Mesendoderm (in vitro differentiated cells): ENCODE measurements around the gene LDLR.
"Not testable (repeated sequence)": the region's sequence is repeated elsewhere in the genome, so short reads cannot be mapped to it uniquely, and the experiment has no call there.

Experiments used
- DNase-seq: peaks from one replicate; pipeline ENCODE4 v3.0.0; 2013
- H2AK5ac ChIP-seq: 2 replicates; pipeline ENCODE4 v1.6.1; 2013; ENCODE audit warnings: low read length, inconsistent platforms
- H2BK120ac ChIP-seq: 2 replicates; pipeline ENCODE4 v1.6.1; 2013; ENCODE audit warnings: low read depth, mild to moderate bottlenecking, low read length, moderate library complexity, mixed read lengths
- H2BK15ac ChIP-seq: replicated peaks from 2 replicates; pipeline ENCODE4 v1.6.1; 2013; ENCODE audit warnings: low read depth, mild to moderate bottlenecking, moderate library complexity
- H2BK5ac ChIP-seq: 2 replicates; pipeline ENCODE4 v1.6.1; 2013; ENCODE audit warnings: low read length, inconsistent platforms
- H3K18ac ChIP-seq: 2 replicates; pipeline ENCODE4 v1.6.1; 2013; ENCODE audit warnings: mild to moderate bottlenecking, low read length, mixed read lengths
- H3K23ac ChIP-seq: one replicate; pipeline ENCODE4 v1.6.1; 2013; ENCODE audit warnings: low read length
- H3K27ac ChIP-seq: 2 replicates; pipeline ENCODE4 v1.5.1; 2013; ENCODE audit warnings: low read depth, mild to moderate bottlenecking, inconsistent platforms, low read length, moderate library complexity
- H3K27me3 ChIP-seq: 2 replicates; pipeline ENCODE4 v1.6.1; 2013; ENCODE audit warnings: low read length, control low read depth, mild to moderate bottlenecking, inconsistent platforms; ENCODE audit not compliant: insufficient read depth, poor library complexity
- H3K36me3 ChIP-seq: 2 replicates; pipeline ENCODE4 v1.6.1; 2013; ENCODE audit warnings: low read length, inconsistent platforms; ENCODE audit not compliant: control insufficient read depth, insufficient read depth
- H3K4ac ChIP-seq: one replicate; pipeline ENCODE4 v1.6.1; 2013; ENCODE audit warnings: low read depth, mild to moderate bottlenecking, low read length, moderate library complexity
- H3K4me1 ChIP-seq: 2 replicates; pipeline ENCODE4 v1.6.1; 2013; ENCODE audit warnings: low read depth, low read length, inconsistent platforms; ENCODE audit not compliant: control insufficient read depth
- H3K4me2 ChIP-seq: 2 replicates; pipeline ENCODE4 v1.6.1; 2013; ENCODE audit warnings: low read length
- H3K4me3 ChIP-seq: 2 replicates; pipeline ENCODE4 v1.5.1; 2013; ENCODE audit warnings: mild to moderate bottlenecking, low read length
- H3K56ac ChIP-seq: one replicate; pipeline ENCODE4 v1.6.1; 2013; ENCODE audit warnings: low read length
- H3K79me1 ChIP-seq: 2 replicates; pipeline ENCODE4 v1.6.1; 2013; ENCODE audit warnings: low read length, inconsistent platforms
- H3K79me2 ChIP-seq: 2 replicates; pipeline ENCODE4 v1.6.1; 2013; ENCODE audit warnings: mild to moderate bottlenecking, low read length; ENCODE audit not compliant: control insufficient read depth, insufficient read depth
- H3K9ac ChIP-seq: 2 replicates; pipeline ENCODE4 v1.6.1; 2013; ENCODE audit warnings: low read length, inconsistent platforms
- H4K5ac ChIP-seq: one replicate; pipeline ENCODE4 v1.6.1; 2013; ENCODE audit warnings: low read length
- H4K8ac ChIP-seq: one replicate; pipeline ENCODE4 v1.6.1; 2013; ENCODE audit warnings: low read depth, mild to moderate bottlenecking, control low read depth, low read length, moderate library complexity
- WGBS: extraction: QIAGEN DNeasy Blood & Tissue Kit; methylation state at CpG from one replicate; pipeline ENCODE4 v1.1.7; 2013; ENCODE audit warnings: low lambda C conversion rate, missing lambda C conversion rate; ENCODE audit not compliant: insufficient coverage; ENCODE audit errors: extremely low coverage; 5-methylcytosine and 5-hydroxymethylcytosine counted together

Gene LDLR

GRCh38 chr19:11100049-11100448 lies 10.8 kb downstream of the LDLR start:
- H4K5ac ChIP-seq, result no peak overlapping the region
- H2BK15ac ChIP-seq, result no peak overlapping the region
- no peak overlapping the region for H3K23ac ChIP-seq
- peaks cover 23% of the 10 kb centered on the region for H3K36me3 ChIP-seq
- no peak overlapping the region for H3K18ac ChIP-seq
- H3K79me2 ChIP-seq, result peaks cover 60% of the 10 kb centered on the region
- no peaks in the 10 kb centered on the region for H3K4me1 ChIP-seq
- no peak overlapping the region for H3K56ac ChIP-seq
- peaks cover 15% of the 10 kb centered on the region for H3K79me1 ChIP-seq
- H3K4ac ChIP-seq, result no peak overlapping the region
- H3K4me2 ChIP-seq, result no peak overlapping the region
- H3K9ac ChIP-seq, result no peak overlapping the region
- H2AK5ac ChIP-seq, result no peak overlapping the region
- WGBS, result no CpG with 5 or more reads among the region's 12 CpGs
- H3K27me3 ChIP-seq, result no peaks in the 10 kb centered on the region
- H4K8ac ChIP-seq, result no peak overlapping the region
- H2BK5ac ChIP-seq, result no peak overlapping the region
- DNase-seq, result no peak
- no peak overlapping the region for H2BK120ac ChIP-seq
- no peak overlapping the region for H3K4me3 ChIP-seq
- no peak overlapping the region for H3K27ac ChIP-seq

GRCh38 chr19:11101057-11101456 lies 11.8 kb downstream of the LDLR start:
- WGBS, result no CpG with 5 or more reads among the region's 5 CpGs
- Histone ChIP-seq H3K27ac (no peak overlapping the region), H3K79me1 (peaks cover 18% of the 10 kb centered on the region), H3K9ac (no peak overlapping the region), H3K23ac (no peak overlapping the region), H3K4me3 (no peak overlapping the region), H3K4ac (no peak overlapping the region), H2BK120ac (no peak overlapping the region), H3K27me3 (no peaks in the 10 kb centered on the region), H3K79me2 (peaks cover 51% of the 10 kb centered on the region), H4K8ac (no peak overlapping the region), H2BK15ac (no peak overlapping the region), H2BK5ac (no peak overlapping the region), H3K56ac (no peak overlapping the region), H2AK5ac (no peak overlapping the region), H3K4me1 (no peaks in the 10 kb centered on the region), H3K18ac (no peak overlapping the region), H3K4me2 (no peak overlapping the region), H4K5ac (no peak overlapping the region), H3K36me3 (peaks cover 27% of the 10 kb centered on the region)
- DNase-seq, result no peak

DNA sequence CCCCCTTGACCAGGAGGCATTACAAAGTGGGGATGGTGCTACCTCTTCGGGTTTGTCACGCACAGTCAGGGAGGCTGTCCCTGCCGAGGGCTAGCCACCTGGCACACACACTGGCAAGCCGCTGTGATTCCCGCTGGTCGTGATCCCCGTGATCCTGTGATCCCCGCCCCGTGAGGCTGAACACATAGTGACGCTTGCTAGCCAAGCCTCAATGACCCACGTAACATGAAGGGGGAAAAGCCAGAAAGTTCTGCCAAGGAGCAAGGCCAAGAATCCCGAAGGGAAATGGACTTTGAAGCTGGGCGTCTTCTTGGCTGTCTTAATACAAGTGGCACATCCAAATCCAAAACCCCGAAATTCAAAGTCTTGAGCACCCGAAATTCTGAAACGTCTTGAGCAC lies 13.7 kb downstream of the LDLR start:
- no peak overlapping the region for H2BK120ac ChIP-seq
- no peak overlapping the region for H3K27ac ChIP-seq
- H4K5ac ChIP-seq, result no peak overlapping the region
- no peak overlapping the region for H3K4me2 ChIP-seq
- no peak overlapping the region for H4K8ac ChIP-seq
- no peaks in the 10 kb centered on the region for H3K27me3 ChIP-seq
- no peak overlapping the region for H2BK5ac ChIP-seq
- H3K4me1 ChIP-seq, result no peaks in the 10 kb centered on the region
- H2AK5ac ChIP-seq, result no peak overlapping the region
- H3K18ac ChIP-seq, result no peak overlapping the region
- H3K4ac ChIP-seq, result no peak overlapping the region
- no peak overlapping the region for H3K4me3 ChIP-seq
- WGBS, result no CpG with 5 or more reads among the region's 16 CpGs
- peaks cover 39% of the 10 kb centered on the region for H3K79me2 ChIP-seq
- DNase-seq, result no peak
- peaks cover 34% of the 10 kb centered on the region for H3K36me3 ChIP-seq
- H3K23ac ChIP-seq, result no peak overlapping the region
- H2BK15ac ChIP-seq, result no peak overlapping the region
- H3K56ac ChIP-seq, result no peak overlapping the region
- peaks cover 24% of the 10 kb centered on the region for H3K79me1 ChIP-seq
- no peak overlapping the region for H3K9ac ChIP-seq

- peaks cover 38% of the 10 kb centered on the region for H3K36me3 ChIP-seq
- not testable (repeated sequence) for DNase-seq
These were observed 14.4 kb downstream of the LDLR start for GRCh38 chr19:11103667-11104066.

GRCh38 chr19:11105014-11105636 lies 15.9 kb downstream of the LDLR start:
- no peak overlapping the region for H3K4me2 ChIP-seq
- WGBS, result no CpG with 5 or more reads among the region's 36 CpGs
- H3K27me3 ChIP-seq, result no peaks in the 10 kb centered on the region
- no peak overlapping the region for H3K56ac ChIP-seq
- no peak overlapping the region for H2BK120ac ChIP-seq
- H4K8ac ChIP-seq, result no peak overlapping the region
- H2BK15ac ChIP-seq, result no peak overlapping the region
- H3K23ac ChIP-seq, result no peak overlapping the region
- H3K4me3 ChIP-seq, result no peak overlapping the region
- no peaks in the 10 kb centered on the region for H3K4me1 ChIP-seq
- H3K27ac ChIP-seq, result no peak overlapping the region
- DNase-seq, result no peak
- H3K79me1 ChIP-seq, result peaks cover 23% of the 10 kb centered on the region
- H4K5ac ChIP-seq, result no peak overlapping the region
- peaks cover 41% of the 10 kb centered on the region for H3K36me3 ChIP-seq
- H3K18ac ChIP-seq, result no peak overlapping the region
- H3K4ac ChIP-seq, result no peak overlapping the region
- H2AK5ac ChIP-seq, result no peak overlapping the region
- no peak overlapping the region for H2BK5ac ChIP-seq
- peaks cover 25% of the 10 kb centered on the region for H3K79me2 ChIP-seq
- H3K9ac ChIP-seq, result no peak overlapping the region

More at GRCh38 chr19:11103667-11104066, 14.4 kb downstream of the LDLR start:
- Histone ChIP-seq H3K79me2 (peaks cover 33% of the 10 kb centered on the region), H3K79me1 (peaks cover 24% of the 10 kb centered on the region)
- not testable (repeated sequence) for H3K27me3 ChIP-seq, H3K4me3 ChIP-seq, H3K9ac ChIP-seq, H3K4ac ChIP-seq, H2BK120ac ChIP-seq, H3K4me1 ChIP-seq, H3K4me2 ChIP-seq, H3K56ac ChIP-seq, H4K5ac ChIP-seq, H2BK15ac ChIP-seq, H3K18ac ChIP-seq, H2AK5ac ChIP-seq, H4K8ac ChIP-seq, H3K27ac ChIP-seq, H3K23ac ChIP-seq, H2BK5ac ChIP-seq
- no CpG with 5 or more reads among the region's 10 CpGs for WGBS

- Histone ChIP-seq H4K8ac (no peak overlapping the region), H2BK120ac (no peak overlapping the region), H3K27ac (no peak overlapping the region), H3K4me1 (no peaks in the 10 kb centered on the region), H3K79me1 (peaks cover 23% of the 10 kb centered on the region), H3K4ac (no peak overlapping the region), H3K36me3 (peaks cover 44% of the 10 kb centered on the region), H3K4me3 (no peak overlapping the region), H3K56ac (no peak overlapping the region), H3K27me3 (no peaks in the 10 kb centered on the region), H3K9ac (no peak overlapping the region), H3K18ac (no peak overlapping the region), H3K4me2 (no peak overlapping the region), H3K79me2 (peaks cover 18% of the 10 kb centered on the region), H2BK15ac (no peak overlapping the region), H2AK5ac (no peak overlapping the region), H4K5ac (no peak overlapping the region), H3K23ac (no peak overlapping the region), H2BK5ac (no peak overlapping the region)
- no peak for DNase-seq
- no CpG with 5 or more reads among the region's 13 CpGs for WGBS
These were observed 17.2 kb downstream of the LDLR start for GRCh38 chr19:11106477-11106876.
